ENCODE results near the gene YARS2. TPM values are rescaled to one million over a fixed set of nuclear protein-coding genes. Genes with fewer than 3 reads are reported as not detected.

Gene YARS2
- total and polyA plus RNA-seq, 9 of the 15 experiments (the other 6 are each of a cell fraction or from before 2014, with no cell fraction given) = 15.2 to 40.9 (median 28.7) TPM

DNA sequence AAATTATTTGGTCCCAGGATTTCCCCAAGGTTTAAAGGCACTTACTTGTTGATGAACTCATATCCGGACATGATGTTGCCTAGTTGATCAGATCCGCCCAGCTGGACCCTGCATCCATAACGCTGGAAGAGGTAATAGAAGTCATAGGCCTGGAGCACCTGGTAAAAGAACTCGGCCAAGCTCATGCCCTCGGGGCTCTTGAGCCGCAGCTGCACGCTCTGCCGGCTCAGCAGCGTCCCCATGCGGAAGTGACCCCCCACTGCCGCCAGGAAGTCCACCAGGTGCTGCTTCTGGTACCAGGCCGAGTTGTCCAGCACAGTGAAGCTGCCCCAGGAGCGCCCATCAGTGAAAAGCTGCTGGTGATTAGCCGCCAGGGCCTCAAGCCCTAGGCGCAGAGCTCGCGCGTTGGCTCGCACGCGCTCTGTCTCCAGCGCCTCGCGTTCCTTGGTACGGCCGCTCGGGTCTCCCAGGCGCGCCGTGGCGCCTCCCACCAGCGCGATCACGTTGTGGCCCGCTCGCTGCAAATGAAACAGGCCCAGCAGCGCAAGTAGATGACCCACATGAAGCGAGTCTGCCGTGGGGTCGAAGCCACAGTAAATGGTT is 545 bp downstream of the YARS2 start (continued):
- TF ChIP-seq NR1H2 (CRISPR knock-in tag; IDR thresholded peaks at IDR 0.05) (0 out of 2 replicates have a peak, but pooled peaks have one; percentile 85), FOSL1 (tag; conservative IDR thresholded peaks at IDR 0.05) (peak; percentile 28; the same call in 1 of the 2 replicates), KAT2B (IDR thresholded peaks at IDR 0.05; ENCODE audit: low read depth, low read length) (no peak), POLR2H (tag; IDR thresholded peaks at IDR 0.05; ENCODE audit: low read depth) (no peak), PHF20 (IDR thresholded peaks at IDR 0.05; ENCODE audit: partially characterized antibody) (no peak), SIX5 (IDR thresholded peaks at IDR 0.05; ENCODE audit: borderline replicate concordance in 1 of 2, insufficient read depth in 1 of 2, low read depth in 1 of 2, low read length in 2 of 2) (no peak), RAD51 (IDR thresholded peaks at IDR 0.05; ENCODE audit: borderline replicate concordance, low read depth) (no peak), GABPB1 (CRISPR knock-in tag; IDR thresholded peaks at IDR 0.05) (peak; percentile 74; the same call in 1 of the 2 replicates), HDAC8 (tag; IDR thresholded peaks at IDR 0.05) (no peak), ZNF431 (CRISPR knock-in tag; IDR thresholded peaks at IDR 0.05) (0 out of 2 replicates have a peak, but pooled peaks have one; percentile 55), ZNF134 (CRISPR knock-in tag; conservative IDR thresholded peaks at IDR 0.05) (no peak), JUNB (CRISPR knock-in tag; conservative IDR thresholded peaks at IDR 0.05) (no peak)
- TF ChIP-seq, protein P1, sequence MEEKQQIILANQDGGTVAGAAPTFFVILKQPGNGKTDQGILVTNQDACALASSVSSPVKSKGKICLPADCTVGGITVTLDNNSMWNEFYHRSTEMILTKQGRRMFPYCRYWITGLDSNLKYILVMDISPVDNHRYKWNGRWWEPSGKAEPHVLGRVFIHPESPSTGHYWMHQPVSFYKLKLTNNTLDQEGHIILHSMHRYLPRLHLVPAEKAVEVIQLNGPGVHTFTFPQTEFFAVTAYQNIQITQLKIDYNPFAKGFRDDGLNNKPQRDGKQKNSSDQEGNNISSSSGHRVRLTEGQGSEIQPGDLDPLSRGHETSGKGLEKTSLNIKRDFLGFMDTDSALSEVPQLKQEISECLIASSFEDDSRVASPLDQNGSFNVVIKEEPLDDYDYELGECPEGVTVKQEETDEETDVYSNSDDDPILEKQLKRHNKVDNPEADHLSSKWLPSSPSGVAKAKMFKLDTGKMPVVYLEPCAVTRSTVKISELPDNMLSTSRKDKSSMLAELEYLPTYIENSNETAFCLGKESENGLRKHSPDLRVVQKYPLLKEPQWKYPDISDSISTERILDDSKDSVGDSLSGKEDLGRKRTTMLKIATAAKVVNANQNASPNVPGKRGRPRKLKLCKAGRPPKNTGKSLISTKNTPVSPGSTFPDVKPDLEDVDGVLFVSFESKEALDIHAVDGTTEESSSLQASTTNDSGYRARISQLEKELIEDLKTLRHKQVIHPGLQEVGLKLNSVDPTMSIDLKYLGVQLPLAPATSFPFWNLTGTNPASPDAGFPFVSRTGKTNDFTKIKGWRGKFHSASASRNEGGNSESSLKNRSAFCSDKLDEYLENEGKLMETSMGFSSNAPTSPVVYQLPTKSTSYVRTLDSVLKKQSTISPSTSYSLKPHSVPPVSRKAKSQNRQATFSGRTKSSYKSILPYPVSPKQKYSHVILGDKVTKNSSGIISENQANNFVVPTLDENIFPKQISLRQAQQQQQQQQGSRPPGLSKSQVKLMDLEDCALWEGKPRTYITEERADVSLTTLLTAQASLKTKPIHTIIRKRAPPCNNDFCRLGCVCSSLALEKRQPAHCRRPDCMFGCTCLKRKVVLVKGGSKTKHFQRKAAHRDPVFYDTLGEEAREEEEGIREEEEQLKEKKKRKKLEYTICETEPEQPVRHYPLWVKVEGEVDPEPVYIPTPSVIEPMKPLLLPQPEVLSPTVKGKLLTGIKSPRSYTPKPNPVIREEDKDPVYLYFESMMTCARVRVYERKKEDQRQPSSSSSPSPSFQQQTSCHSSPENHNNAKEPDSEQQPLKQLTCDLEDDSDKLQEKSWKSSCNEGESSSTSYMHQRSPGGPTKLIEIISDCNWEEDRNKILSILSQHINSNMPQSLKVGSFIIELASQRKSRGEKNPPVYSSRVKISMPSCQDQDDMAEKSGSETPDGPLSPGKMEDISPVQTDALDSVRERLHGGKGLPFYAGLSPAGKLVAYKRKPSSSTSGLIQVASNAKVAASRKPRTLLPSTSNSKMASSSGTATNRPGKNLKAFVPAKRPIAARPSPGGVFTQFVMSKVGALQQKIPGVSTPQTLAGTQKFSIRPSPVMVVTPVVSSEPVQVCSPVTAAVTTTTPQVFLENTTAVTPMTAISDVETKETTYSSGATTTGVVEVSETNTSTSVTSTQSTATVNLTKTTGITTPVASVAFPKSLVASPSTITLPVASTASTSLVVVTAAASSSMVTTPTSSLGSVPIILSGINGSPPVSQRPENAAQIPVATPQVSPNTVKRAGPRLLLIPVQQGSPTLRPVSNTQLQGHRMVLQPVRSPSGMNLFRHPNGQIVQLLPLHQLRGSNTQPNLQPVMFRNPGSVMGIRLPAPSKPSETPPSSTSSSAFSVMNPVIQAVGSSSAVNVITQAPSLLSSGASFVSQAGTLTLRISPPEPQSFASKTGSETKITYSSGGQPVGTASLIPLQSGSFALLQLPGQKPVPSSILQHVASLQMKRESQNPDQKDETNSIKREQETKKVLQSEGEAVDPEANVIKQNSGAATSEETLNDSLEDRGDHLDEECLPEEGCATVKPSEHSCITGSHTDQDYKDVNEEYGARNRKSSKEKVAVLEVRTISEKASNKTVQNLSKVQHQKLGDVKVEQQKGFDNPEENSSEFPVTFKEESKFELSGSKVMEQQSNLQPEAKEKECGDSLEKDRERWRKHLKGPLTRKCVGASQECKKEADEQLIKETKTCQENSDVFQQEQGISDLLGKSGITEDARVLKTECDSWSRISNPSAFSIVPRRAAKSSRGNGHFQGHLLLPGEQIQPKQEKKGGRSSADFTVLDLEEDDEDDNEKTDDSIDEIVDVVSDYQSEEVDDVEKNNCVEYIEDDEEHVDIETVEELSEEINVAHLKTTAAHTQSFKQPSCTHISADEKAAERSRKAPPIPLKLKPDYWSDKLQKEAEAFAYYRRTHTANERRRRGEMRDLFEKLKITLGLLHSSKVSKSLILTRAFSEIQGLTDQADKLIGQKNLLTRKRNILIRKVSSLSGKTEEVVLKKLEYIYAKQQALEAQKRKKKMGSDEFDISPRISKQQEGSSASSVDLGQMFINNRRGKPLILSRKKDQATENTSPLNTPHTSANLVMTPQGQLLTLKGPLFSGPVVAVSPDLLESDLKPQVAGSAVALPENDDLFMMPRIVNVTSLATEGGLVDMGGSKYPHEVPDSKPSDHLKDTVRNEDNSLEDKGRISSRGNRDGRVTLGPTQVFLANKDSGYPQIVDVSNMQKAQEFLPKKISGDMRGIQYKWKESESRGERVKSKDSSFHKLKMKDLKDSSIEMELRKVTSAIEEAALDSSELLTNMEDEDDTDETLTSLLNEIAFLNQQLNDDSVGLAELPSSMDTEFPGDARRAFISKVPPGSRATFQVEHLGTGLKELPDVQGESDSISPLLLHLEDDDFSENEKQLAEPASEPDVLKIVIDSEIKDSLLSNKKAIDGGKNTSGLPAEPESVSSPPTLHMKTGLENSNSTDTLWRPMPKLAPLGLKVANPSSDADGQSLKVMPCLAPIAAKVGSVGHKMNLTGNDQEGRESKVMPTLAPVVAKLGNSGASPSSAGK (IDR thresholded peaks at IDR 0.05) = peak; percentile 35; the same call in 1 of the 2 replicates
- TF ChIP-seq, protein P2, sequence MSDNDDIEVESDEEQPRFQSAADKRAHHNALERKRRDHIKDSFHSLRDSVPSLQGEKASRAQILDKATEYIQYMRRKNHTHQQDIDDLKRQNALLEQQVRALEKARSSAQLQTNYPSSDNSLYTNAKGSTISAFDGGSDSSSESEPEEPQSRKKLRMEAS (CRISPR knock-in tag; IDR thresholded peaks at IDR 0.05) = peak; percentile 69
- TF ChIP-seq, protein P3, sequence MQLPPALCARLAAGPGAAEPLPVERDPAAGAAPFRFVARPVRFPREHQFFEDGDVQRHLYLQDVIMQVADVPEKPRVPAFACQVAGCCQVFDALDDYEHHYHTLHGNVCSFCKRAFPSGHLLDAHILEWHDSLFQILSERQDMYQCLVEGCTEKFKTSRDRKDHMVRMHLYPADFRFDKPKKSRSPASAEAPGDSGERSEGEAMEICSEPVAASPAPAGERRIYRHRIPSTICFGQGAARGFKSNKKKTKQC (CRISPR knock-in tag; IDR thresholded peaks at IDR 0.05) = no peak

All from K562 (cell line).